Measurements from ENCODE around the gene PRSS57. TPM values are rescaled to one million over a fixed set of nuclear protein-coding genes. Genes with fewer than 3 reads are reported as not detected.

PRSS57 gene
- total and polyA plus RNA-seq, 2 of the 13 experiments (the other 11 are each of a cell fraction or from before 2014, with no cell fraction given) = 0.12 TPM; not detected in 1

DNA sequence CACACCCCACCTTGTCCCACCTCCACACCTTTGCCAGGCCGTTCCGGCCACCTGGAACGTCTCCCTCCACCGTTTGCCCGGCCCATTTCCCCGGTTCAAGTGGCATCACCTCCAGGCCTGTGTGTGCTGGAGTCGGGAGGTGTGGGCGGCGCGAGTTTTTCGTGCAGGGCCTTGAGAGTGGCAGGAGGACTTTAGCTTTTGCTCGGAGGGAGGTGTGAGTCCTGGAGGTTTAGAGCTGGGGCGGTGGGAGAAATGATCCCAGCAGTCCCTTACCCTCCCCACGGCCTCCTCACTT, 9.1 kb upstream of the PRSS57 start (continued):
- 0 out of 2 replicates have a peak, but pooled peaks have one; percentile 41 for TF ChIP-seq MYC (CRISPR knock-in tag; IDR thresholded peaks at IDR 0.05; ENCODE audit: borderline replicate concordance)
- TF ChIP-seq ZNF263 (CRISPR knock-in tag; IDR thresholded peaks at IDR 0.05) = 0 out of 2 replicates have a peak, but pooled peaks have one; percentile 4
- no peak for TF ChIP-seq ZKSCAN8 (CRISPR knock-in tag; IDR thresholded peaks at IDR 0.05; ENCODE audit: borderline replicate concordance)
- TF ChIP-seq XBP1 (CRISPR knock-in tag; IDR thresholded peaks at IDR 0.05) = no peak
- TF ChIP-seq NRL (CRISPR knock-in tag; IDR thresholded peaks at IDR 0.05; ENCODE audit: borderline replicate concordance) = 0 out of 2 replicates have a peak, but pooled peaks have one; percentile 63
- TF ChIP-seq RBAK (CRISPR knock-in tag; IDR thresholded peaks at IDR 0.05) = 0 out of 2 replicates have a peak, but pooled peaks have one; percentile 31
- TF ChIP-seq ZNF878 (CRISPR knock-in tag; IDR thresholded peaks at IDR 0.05) = no peak
- TF ChIP-seq BORCS8-MEF2B (CRISPR knock-in tag; IDR thresholded peaks at IDR 0.05) = peak; percentile 68; the same call in 1 of the 2 replicates
- no peak for TF ChIP-seq ZNF441 (CRISPR knock-in tag; IDR thresholded peaks at IDR 0.05; ENCODE audit: borderline replicate concordance)
- 0 out of 2 replicates have a peak, but pooled peaks have one; percentile 1 for TF ChIP-seq ZNF264 (CRISPR knock-in tag; IDR thresholded peaks at IDR 0.05)
- TF ChIP-seq MIER2 (CRISPR knock-in tag; IDR thresholded peaks at IDR 0.05) = no peak
- TF ChIP-seq, protein P1, sequence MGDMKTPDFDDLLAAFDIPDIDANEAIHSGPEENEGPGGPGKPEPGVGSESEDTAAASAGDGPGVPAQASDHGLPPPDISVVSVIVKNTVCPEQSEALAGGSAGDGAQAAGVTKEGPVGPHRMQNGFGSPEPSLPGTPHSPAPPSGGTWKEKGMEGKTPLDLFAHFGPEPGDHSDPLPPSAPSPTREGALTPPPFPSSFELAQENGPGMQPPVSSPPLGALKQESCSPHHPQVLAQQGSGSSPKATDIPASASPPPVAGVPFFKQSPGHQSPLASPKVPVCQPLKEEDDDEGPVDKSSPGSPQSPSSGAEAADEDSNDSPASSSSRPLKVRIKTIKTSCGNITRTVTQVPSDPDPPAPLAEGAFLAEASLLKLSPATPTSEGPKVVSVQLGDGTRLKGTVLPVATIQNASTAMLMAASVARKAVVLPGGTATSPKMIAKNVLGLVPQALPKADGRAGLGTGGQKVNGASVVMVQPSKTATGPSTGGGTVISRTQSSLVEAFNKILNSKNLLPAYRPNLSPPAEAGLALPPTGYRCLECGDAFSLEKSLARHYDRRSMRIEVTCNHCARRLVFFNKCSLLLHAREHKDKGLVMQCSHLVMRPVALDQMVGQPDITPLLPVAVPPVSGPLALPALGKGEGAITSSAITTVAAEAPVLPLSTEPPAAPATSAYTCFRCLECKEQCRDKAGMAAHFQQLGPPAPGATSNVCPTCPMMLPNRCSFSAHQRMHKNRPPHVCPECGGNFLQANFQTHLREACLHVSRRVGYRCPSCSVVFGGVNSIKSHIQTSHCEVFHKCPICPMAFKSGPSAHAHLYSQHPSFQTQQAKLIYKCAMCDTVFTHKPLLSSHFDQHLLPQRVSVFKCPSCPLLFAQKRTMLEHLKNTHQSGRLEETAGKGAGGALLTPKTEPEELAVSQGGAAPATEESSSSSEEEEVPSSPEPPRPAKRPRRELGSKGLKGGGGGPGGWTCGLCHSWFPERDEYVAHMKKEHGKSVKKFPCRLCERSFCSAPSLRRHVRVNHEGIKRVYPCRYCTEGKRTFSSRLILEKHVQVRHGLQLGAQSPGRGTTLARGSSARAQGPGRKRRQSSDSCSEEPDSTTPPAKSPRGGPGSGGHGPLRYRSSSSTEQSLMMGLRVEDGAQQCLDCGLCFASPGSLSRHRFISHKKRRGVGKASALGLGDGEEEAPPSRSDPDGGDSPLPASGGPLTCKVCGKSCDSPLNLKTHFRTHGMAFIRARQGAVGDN (CRISPR knock-in tag; IDR thresholded peaks at IDR 0.05) = peak; percentile 11
- TF ChIP-seq, protein P2, sequence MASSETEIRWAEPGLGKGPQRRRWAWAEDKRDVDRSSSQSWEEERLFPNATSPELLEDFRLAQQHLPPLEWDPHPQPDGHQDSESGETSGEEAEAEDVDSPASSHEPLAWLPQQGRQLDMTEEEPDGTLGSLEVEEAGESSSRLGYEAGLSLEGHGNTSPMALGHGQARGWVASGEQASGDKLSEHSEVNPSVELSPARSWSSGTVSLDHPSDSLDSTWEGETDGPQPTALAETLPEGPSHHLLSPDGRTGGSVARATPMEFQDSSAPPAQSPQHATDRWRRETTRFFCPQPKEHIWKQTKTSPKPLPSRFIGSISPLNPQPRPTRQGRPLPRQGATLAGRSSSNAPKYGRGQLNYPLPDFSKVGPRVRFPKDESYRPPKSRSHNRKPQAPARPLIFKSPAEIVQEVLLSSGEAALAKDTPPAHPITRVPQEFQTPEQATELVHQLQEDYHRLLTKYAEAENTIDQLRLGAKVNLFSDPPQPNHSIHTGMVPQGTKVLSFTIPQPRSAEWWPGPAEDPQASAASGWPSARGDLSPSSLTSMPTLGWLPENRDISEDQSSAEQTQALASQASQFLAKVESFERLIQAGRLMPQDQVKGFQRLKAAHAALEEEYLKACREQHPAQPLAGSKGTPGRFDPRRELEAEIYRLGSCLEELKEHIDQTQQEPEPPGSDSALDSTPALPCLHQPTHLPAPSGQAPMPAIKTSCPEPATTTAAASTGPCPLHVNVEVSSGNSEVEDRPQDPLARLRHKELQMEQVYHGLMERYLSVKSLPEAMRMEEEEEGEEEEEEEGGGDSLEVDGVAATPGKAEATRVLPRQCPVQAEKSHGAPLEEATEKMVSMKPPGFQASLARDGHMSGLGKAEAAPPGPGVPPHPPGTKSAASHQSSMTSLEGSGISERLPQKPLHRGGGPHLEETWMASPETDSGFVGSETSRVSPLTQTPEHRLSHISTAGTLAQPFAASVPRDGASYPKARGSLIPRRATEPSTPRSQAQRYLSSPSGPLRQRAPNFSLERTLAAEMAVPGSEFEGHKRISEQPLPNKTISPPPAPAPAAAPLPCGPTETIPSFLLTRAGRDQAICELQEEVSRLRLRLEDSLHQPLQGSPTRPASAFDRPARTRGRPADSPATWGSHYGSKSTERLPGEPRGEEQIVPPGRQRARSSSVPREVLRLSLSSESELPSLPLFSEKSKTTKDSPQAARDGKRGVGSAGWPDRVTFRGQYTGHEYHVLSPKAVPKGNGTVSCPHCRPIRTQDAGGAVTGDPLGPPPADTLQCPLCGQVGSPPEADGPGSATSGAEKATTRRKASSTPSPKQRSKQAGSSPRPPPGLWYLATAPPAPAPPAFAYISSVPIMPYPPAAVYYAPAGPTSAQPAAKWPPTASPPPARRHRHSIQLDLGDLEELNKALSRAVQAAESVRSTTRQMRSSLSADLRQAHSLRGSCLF (CRISPR knock-in tag; IDR thresholded peaks at IDR 0.05; ENCODE audit: borderline replicate concordance) = no peak
- TF ChIP-seq MTF2 (CRISPR knock-in tag; IDR thresholded peaks at IDR 0.05; ENCODE audit: borderline replicate concordance) = peak; percentile 54; the same call in 1 of the 2 replicates
- 0 out of 2 replicates have a peak, but pooled peaks have one; percentile 52 for TF ChIP-seq SNAPC2 (CRISPR knock-in tag; IDR thresholded peaks at IDR 0.05)
- peak; percentile 41; the same call in 1 of the 2 replicates for TF ChIP-seq ZNF605 (CRISPR knock-in tag; IDR thresholded peaks at IDR 0.05)
- no peak for TF ChIP-seq MAZ (IDR thresholded peaks at IDR 0.05; ENCODE audit: borderline replicate concordance, low read depth, low read length)
- TF ChIP-seq MAZ (CRISPR knock-in tag; IDR thresholded peaks at IDR 0.05; ENCODE audit: low read depth) = 0 out of 2 replicates have a peak, but pooled peaks have one; percentile 57
- TF ChIP-seq MIER3 (CRISPR knock-in tag; IDR thresholded peaks at IDR 0.05; ENCODE audit: borderline replicate concordance) = 0 out of 2 replicates have a peak, but pooled peaks have one; percentile 3

Data from HepG2 (cell line).